Esophagus squamous epithelium (tissue), 5 donors: ENCODE measurements around the gene DTX2. TPM values are rescaled to one million over a fixed set of nuclear protein-coding genes. Genes with fewer than 3 reads are reported as not detected.
"Not testable (repeated sequence)": the region's sequence is repeated elsewhere in the genome, so short reads cannot be mapped to it uniquely, and the experiment has no call there.

Experiments used
- DNase-seq: peaks from one replicate; lab custom pipeline; 2025; lab: John Stamatoyannopoulos, UW
- H3K27ac ChIP-seq, 4 donors: fragments of 200-600 bp; sonication (generic); one replicate each; pipeline ENCODE4 v1.5.1; 2016 to 2019; ENCODE audit warnings: mild to moderate bottlenecking in 1 of 4
- H3K27me3 ChIP-seq, 4 donors: fragments of 200-600 bp; sonication (generic); 1 replicate in 3 of 4; 2 replicates in 1 of 4; pipeline versions ENCODE4 v1.5.1 to v1.6.0; 2017 to 2021; ENCODE audit warnings: antibody characterized with exemption in 1 of 4
- H3K36me3 ChIP-seq, 3 donors: fragments of 200-600 bp; sonication (generic); one replicate each; pipeline ENCODE4 v1.5.1; 2016 to 2019
- H3K4me1 ChIP-seq, 3 donors: fragments of 200-600 bp; sonication (generic); one replicate each; pipeline ENCODE4 v1.5.1; 2017 to 2019
- H3K4me3 ChIP-seq, 4 donors: fragments of 200-600 bp; sonication (generic); 1 replicate in 3 of 4; 2 replicates in 1 of 4; pipeline ENCODE4 v1.5.1; 2016 to 2019; ENCODE audit warnings: mild to moderate bottlenecking in 2 of 4, moderate library complexity in 1 of 4
- H3K9me3 ChIP-seq, 3 donors: fragments of 200-600 bp; sonication (generic); one replicate each; pipeline ENCODE4 v1.5.1; 2016 to 2019
- POLR2A ChIP-seq, 4 donors: fragments of 450-650 bp; IDR thresholded peaks; one replicate each; pipeline ENCODE4 v1.6.1; 2017; ENCODE audit warnings: antibody characterized with exemption in 4 of 4, mild to moderate bottlenecking in 4 of 4, moderate library complexity in 3 of 4
- WGBS, 2 donors: methylation state at CpG; one replicate each; pipeline ENCODE4 v1.1.5; 2018; 5-methylcytosine and 5-hydroxymethylcytosine counted together
- intact Hi-C: fragments of 100-400 bp; cut with DNase I; formaldehyde crosslinking; loops from one replicate; pipeline ENCODE4 v1.15.0; 2022
- total RNA-seq, 4 donors: library from RNA; depleted of rRNA; stranded (reverse); fragments of >200 nt; gene quantifications; one replicate each; pipeline ENCODE4 v1.1.0, GENCODE V29; 2016
- TF ChIP-seq, protein P1 (sequence below), 6 experiments: fragments of 450-650 bp in 4 of 6; fragments of 200-600 bp in 2 of 6; sonication (generic) in 2 of 6; IDR thresholded peaks; one replicate each; pipeline ENCODE4 v1.5.1; 2016 to 2019; ENCODE audit warnings: antibody characterized with exemption in 6 of 6, mild to moderate bottlenecking in 4 of 6, moderate library complexity in 4 of 6
- donor health status: DM: yes; HTN: yes; CAD: no.

The DTX2 gene
- total RNA-seq, 4 donors from 2014 or later, result 38.7 to 107 (median 59.7) TPM

DNA sequence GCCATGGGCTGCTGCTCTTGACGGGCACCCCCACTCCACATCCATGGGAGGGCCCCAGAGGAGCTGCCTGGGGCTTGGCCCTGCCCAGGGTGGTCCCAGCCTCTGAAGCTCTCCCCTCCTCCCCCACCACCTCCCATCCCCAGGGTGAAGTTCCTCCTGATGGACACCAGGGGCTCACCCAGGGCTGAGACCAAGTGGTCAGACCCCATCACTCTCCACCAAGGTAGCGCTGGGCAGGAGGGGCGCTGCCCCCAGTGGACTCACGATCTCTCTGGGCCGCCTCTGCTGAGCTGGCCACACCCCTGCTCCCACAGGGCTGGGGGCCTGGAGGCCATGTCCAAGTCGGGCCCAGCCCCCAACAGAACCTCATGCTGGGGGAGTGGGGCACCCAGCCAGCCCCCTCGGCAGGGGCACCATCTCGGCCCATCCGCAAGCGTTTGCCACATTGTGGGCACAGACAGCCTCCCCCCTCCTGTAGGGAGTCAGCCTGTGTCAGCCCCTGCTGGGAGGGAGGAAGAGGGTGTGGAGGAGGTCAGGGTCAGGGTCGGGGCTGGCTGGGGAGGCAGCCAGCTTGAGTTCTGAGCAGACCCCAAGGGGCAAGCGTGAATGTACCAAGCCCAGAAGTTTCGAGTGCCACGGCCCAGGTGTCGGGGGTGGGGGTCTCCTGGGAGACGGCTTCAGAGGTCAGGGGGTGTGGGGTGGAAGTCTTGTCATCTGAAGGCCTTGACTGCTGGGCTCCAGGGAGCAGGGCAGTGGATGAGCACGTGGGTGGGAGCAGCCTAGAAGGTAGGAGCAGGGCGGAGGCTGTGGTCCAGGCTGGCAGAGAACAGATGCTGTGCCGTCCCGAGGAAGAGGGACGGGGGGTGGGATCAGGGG, 51.7 kb downstream of the DTX2 start:
- intact Hi-C loops, result no loop called here
- TF ChIP-seq, protein P1, sequence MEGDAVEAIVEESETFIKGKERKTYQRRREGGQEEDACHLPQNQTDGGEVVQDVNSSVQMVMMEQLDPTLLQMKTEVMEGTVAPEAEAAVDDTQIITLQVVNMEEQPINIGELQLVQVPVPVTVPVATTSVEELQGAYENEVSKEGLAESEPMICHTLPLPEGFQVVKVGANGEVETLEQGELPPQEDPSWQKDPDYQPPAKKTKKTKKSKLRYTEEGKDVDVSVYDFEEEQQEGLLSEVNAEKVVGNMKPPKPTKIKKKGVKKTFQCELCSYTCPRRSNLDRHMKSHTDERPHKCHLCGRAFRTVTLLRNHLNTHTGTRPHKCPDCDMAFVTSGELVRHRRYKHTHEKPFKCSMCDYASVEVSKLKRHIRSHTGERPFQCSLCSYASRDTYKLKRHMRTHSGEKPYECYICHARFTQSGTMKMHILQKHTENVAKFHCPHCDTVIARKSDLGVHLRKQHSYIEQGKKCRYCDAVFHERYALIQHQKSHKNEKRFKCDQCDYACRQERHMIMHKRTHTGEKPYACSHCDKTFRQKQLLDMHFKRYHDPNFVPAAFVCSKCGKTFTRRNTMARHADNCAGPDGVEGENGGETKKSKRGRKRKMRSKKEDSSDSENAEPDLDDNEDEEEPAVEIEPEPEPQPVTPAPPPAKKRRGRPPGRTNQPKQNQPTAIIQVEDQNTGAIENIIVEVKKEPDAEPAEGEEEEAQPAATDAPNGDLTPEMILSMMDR (IDR thresholded peaks at IDR 0.05), result peak in 3 of 6 experiments; percentile 7 to 36 (median 10)
- TF ChIP-seq POLR2A (IDR thresholded peaks at IDR 0.05), result no peak
- Histone ChIP-seq H3K9me3 (no peaks in the 10 kb centered on the region), H3K27me3 (peaks cover 0 to 5% (median 0%) of the 10 kb centered on the region in 4 donors), H3K4me3 (no peak overlapping the region), H3K36me3 (peaks cover 0 to under 1% (median 0%) of the 10 kb centered on the region in 3 donors), H3K4me1 (peaks cover 13 to 44% (median 20%) of the 10 kb centered on the region in 3 donors), H3K27ac (peak overlapping the region in 2 of 4 donors; percentile 5 to 47)
- no peak for DNase-seq
- 51 to 65% methylated on average over 5 to 7 of the region's 21 CpGs for WGBS, 2 donors

DNA sequence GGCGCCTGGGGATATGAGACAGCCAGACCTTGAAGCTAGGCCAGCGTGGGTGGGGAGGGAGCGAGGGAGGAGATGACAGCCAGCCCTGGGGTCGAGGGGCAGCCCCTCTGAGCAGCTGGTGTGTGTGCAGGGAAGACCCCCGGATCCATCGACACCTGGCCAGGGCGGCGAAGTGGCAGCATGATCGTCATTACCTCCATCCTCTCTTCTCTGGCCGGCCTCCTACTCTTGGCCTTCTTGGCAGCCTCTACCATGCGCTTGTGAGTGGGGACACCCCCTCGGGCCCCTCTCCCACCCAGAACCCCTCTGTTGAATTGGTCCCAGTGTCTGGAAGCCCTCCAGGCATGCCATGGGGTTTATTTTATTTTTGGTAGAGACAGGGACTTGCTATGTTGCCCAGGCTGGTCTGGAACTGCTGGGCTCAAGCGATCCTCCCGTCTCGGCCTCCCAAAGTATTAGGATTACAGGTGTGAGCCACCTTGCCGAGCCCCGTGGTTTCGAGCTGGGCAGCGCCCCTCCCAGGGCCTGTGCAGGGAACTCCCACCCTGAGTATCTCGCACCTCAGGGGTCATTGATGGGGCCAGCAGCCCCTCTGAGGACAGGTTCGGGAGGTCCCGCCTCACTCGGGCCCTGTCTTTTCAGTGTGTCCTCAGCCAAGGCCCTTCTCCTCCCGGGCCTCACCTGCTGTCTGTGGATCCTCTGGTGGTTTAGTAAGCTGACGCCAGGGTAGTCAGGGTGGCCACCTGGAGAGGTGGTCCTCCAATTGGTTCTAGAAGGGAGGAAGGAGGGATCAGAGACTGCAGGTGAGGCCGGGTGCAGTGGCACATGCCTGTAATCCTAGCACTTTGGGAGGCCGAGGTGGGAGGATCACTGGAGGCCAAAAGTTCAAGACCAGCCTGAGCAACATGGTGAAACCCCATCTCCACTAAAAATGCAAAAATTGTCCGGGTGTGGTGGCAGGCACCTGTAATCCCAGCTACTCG, 52.6 kb downstream of the DTX2 start:
- H3K27ac ChIP-seq, result no peak overlapping the region
- intact Hi-C loops, result no loop called here
- no peak for DNase-seq

DNA sequence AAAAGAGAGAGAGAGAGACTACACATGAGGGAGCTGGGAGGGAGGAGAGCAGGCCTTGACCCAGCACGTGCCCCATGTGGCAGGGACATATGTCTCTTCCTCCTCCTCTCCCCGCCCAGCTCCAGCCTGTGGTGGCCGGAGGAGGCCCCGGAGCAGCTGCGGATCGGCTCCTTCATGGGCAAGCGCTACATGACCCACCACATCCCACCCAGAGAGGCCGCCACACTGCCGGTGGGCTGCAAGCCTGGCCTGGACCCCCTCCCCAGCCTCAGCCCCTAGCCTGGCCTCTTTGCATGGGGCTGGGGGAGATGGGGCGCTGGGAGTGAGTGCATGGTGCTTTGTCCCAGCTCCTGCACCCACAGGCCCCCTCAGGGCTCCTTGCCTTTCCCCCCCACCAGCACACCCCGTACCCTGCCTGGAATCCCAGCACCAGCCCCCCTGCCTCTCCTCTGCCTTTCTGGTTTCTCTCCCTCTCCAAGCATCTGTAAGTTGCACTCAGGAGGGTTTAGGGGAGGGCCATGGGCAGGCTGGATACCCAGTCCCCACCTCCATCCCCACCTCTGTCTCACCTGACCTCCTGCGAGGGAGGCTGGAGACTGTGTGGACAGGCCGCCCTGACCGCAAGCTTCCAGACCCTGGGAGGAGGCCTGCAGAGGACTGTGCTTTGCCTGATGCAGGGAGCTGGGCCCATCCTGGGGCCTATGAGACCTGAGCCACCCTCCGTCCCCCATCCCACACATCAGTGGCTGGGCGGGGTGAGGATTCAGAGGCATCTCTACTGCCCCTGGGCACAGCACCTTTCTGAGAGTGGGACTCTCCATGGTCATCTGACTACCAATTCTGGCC, 53.6 kb downstream of the DTX2 start:
- Histone ChIP-seq H3K27me3 (peaks cover 0 to 5% (median 0%) of the 10 kb centered on the region in 4 donors), H3K27ac (no peak overlapping the region), H3K36me3 (no peaks in the 10 kb centered on the region), H3K4me1 (peaks cover 7 to 40% (median 13%) of the 10 kb centered on the region in 3 donors), H3K4me3 (no peak overlapping the region), H3K9me3 (no peaks in the 10 kb centered on the region)
- intact Hi-C loops, result no loop called here
- WGBS, 2 donors, result 84 to 90% methylated on average over 6 to 8 of the region's 16 CpGs
- DNase-seq, result no peak
- TF ChIP-seq POLR2A (IDR thresholded peaks at IDR 0.05), result no peak
- TF ChIP-seq, protein P1 (IDR thresholded peaks at IDR 0.05), result no peak

More for the DNA sequence above, 52.6 kb downstream of the DTX2 start:
- Histone ChIP-seq H3K4me1 (peaks cover 13 to 44% (median 20%) of the 10 kb centered on the region in 3 donors), H3K36me3 (no peaks in the 10 kb centered on the region), H3K4me3 (no peak overlapping the region), H3K27me3 (peaks cover 0 to 5% (median 0%) of the 10 kb centered on the region in 4 donors), H3K9me3 (no peaks in the 10 kb centered on the region)
- TF ChIP-seq POLR2A (IDR thresholded peaks at IDR 0.05), result no peak
- TF ChIP-seq, protein P1 (IDR thresholded peaks at IDR 0.05), result no peak
- 84 to 88% methylated on average over 12 to 14 of the region's 29 CpGs for WGBS, 2 donors

DNA sequence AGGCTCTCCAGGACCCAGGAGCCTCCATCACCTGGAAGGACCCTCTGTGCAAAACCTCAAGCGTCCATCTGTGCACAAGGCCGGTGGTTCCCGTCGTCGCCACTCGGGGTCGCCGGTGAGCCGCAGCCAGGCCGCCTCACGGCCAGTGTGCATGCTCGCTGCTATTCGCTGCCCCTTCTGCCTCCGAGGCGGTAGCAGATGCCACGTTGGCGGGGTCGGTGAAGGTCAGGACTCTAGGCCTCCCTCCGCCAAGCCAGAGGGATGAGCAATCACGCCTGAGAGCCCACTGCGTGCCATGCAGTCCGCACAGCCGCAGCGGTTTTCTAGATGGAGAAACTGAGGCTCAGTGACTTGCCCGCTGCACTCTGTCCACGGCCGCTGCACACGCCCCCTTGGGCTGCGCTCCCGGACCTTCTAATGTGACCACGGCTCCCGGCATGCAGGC, 54.5 kb downstream of the DTX2 start:
- no CpG with 5 or more reads among the region's 32 CpGs for WGBS, 2 donors
- H3K27ac ChIP-seq, result no peak overlapping the region
- no peaks in the 10 kb centered on the region for H3K9me3 ChIP-seq
- peaks cover 0 to 5% (median 0%) of the 10 kb centered on the region in 4 donors for H3K27me3 ChIP-seq
- TF ChIP-seq, protein P1 (IDR thresholded peaks at IDR 0.05), result peak in 3 of 6 experiments; percentile 60 to 71 (median 62)
- no peak for TF ChIP-seq POLR2A (IDR thresholded peaks at IDR 0.05)
- H3K4me1 ChIP-seq, result peaks cover 3 to 34% (median 8%) of the 10 kb centered on the region in 3 donors
- DNase-seq, result no peak
- intact Hi-C loops, result no loop called here
- H3K36me3 ChIP-seq, result no peaks in the 10 kb centered on the region
- H3K4me3 ChIP-seq, result no peak overlapping the region

DNA sequence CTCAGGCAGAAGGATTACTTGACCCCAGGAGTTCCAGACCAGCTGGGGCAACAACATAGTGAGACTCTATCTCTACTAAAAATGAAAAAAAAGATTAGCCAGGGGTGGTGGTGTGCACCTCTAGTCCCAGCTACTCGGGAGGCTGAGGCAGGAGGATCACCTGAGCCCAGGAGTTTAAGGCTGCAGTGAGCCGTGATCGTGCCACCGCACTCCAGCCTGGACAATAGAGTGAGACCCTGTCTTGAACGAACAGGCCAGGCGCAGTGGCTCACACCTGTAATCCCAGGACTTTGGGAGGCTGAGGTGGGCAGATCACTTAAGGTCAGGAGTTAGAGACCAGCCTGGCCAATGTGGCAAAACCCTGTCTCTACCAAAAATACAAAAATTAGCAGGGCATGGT, 55.4 kb downstream of the DTX2 start:
- H3K27me3 ChIP-seq, H3K27ac ChIP-seq, H3K36me3 ChIP-seq, intact Hi-C loops, H3K9me3 ChIP-seq, H3K4me3 ChIP-seq, DNase-seq: not testable (repeated sequence)
- H3K4me1 ChIP-seq, result peaks cover 3 to 26% (median 8%) of the 10 kb centered on the region in 3 donors
- WGBS, 2 donors, result no CpG with 5 or more reads among the region's 6 CpGs

DNA sequence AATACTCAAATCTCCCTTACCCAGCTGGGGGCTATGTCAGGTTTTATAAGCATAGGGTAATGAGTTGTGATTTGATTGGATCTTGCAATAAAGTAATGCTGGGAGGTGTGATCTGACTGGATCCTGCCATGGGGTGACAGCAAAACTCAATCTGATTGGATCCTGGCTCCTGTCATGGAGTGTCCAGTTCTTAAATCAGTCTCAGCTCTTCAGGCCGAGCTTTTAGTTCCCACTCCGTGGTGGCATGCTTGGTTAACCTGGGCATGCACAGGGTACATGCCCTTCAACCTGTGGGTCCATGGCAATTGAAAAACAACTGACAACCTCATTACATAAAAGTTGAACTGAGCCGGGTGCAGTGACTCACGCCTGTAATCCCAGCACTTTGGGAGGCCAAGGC, 64.7 kb downstream of the DTX2 start:
- H3K9me3 ChIP-seq, H3K4me1 ChIP-seq, H3K4me3 ChIP-seq, H3K36me3 ChIP-seq, H3K27ac ChIP-seq, intact Hi-C loops, H3K27me3 ChIP-seq, DNase-seq: not testable (repeated sequence)
- no CpG with 5 or more reads among the region's 4 CpGs for WGBS, 2 donors

DNA sequence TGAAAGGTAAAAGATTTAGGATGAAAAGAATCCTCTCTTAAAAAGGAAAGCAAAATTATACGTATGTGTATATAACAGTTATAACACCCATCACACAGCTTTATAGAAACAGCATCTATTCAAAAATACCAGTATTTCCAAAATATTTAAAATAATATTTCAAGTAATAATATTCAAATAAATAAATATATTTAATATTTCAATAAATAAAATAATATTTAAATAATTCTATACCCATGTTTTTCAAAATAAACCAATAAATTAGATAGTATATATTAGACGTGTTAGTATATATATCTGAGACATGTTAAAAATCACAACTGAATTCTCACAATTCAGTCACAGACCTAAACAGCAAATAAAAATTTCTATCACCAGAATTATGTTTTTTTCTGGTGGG, 70.1 kb downstream of the DTX2 start:
- H3K27me3 ChIP-seq, H3K9me3 ChIP-seq, DNase-seq, H3K4me3 ChIP-seq, H3K36me3 ChIP-seq, H3K27ac ChIP-seq, H3K4me1 ChIP-seq, intact Hi-C loops: not testable (repeated sequence)
- WGBS, 2 donors, result 72% methylated on average over 2 of the region's 2 CpGs; no CpG with 5 or more reads in 1 of the 2 donors
